Smooth muscle cell (in vitro differentiated cells): Measurements from ENCODE around the gene SCIMP. TPM values are rescaled to one million over a fixed set of nuclear protein-coding genes. Genes with fewer than 3 reads are reported as not detected.

Experiments used
- DNase-seq: peaks from one replicate; lab custom pipeline; 2025; ENCODE audit not compliant: unreplicated experiment; lab: John Stamatoyannopoulos, UW
- H2AFZ ChIP-seq: fragments of 200-600 bp; sonication (generic); 2 replicates; pipeline ENCODE4 v1.6.0; 2016; ENCODE audit warnings: antibody characterized with exemption, low read depth, mild to moderate bottlenecking
- H3F3A ChIP-seq: fragments of 200-600 bp; sonication (generic); 2 replicates; pipeline ENCODE4 v1.6.0; 2017; ENCODE audit warnings: antibody characterized with exemption, low read depth
- H3K27ac ChIP-seq: fragments of 200-600 bp; sonication (generic); 2 replicates; pipeline ENCODE4 v1.5.1; 2016; ENCODE audit warnings: low read depth, mild to moderate bottlenecking
- H3K27me3 ChIP-seq: fragments of 200-600 bp; sonication (generic); 2 replicates; pipeline ENCODE4 v1.6.1; 2016; ENCODE audit warnings: low read depth, mild to moderate bottlenecking
- H3K36me3 ChIP-seq: fragments of 200-600 bp; sonication (generic); 2 replicates; pipeline ENCODE4 v1.5.1; 2016; ENCODE audit warnings: low read depth
- H3K4me1 ChIP-seq: fragments of 200-600 bp; sonication (generic); 2 replicates; pipeline ENCODE4 v1.5.1; 2016; ENCODE audit warnings: low read depth
- H3K4me2 ChIP-seq: fragments of 200-600 bp; sonication (generic); 2 replicates; pipeline ENCODE4 v1.6.0; 2016; ENCODE audit warnings: mild to moderate bottlenecking
- H3K4me3 ChIP-seq: fragments of 200-600 bp; sonication (generic); 2 replicates; pipeline ENCODE4 v1.5.1; 2016; ENCODE audit warnings: mild to moderate bottlenecking
- H3K79me2 ChIP-seq: fragments of 200-600 bp; sonication (generic); 2 replicates; pipeline ENCODE4 v1.6.0; 2016; ENCODE audit warnings: low read depth, mild to moderate bottlenecking
- H3K9ac ChIP-seq: fragments of 200-600 bp; sonication (generic); 2 replicates; pipeline ENCODE4 v1.6.0; 2016; ENCODE audit warnings: low read depth
- H3K9me3 ChIP-seq: fragments of 200-600 bp; sonication (generic); replicated peaks from 2 replicates; pipeline ENCODE4 v1.5.1; 2016; ENCODE audit warnings: low read depth
- H4K20me1 ChIP-seq: fragments of 200-600 bp; sonication (generic); 2 replicates; pipeline ENCODE4 v1.6.0; 2016; ENCODE audit warnings: low read depth
- CTCF ChIP-seq: fragments of 200-600 bp; sonication (generic); IDR thresholded peaks from 2 replicates; pipeline ENCODE4 v1.5.1; 2017; ENCODE audit warnings: borderline replicate concordance, mild to moderate bottlenecking, antibody characterized with exemption; ENCODE audit not compliant: insufficient read depth, poor library complexity, severe bottlenecking
- WGBS: methylation state at CpG from one replicate; pipeline ENCODE4 v1.1.7; 2016; ENCODE audit warnings: low lambda C conversion rate; 5-methylcytosine and 5-hydroxymethylcytosine counted together
- polyA plus RNA-seq: library from polyadenylated mRNA; unstranded; fragments of >200 nt; fragmentation: Nextera tagmentation; extraction: Ambion mirVana; gene quantifications from 2 replicates; pipeline ENCODE4 v1.2.1, GENCODE V29; 2016
- total RNA-seq: library from RNA; depleted of rRNA; stranded (reverse); fragments of >200 nt; gene quantifications from 2 replicates; pipeline ENCODE4 v1.2.3, GENCODE V29; 2014

The SCIMP gene
- total and polyA plus RNA-seq, 2 experiments from 2014 or later = 0.07 TPM; not detected in 1

GRCh38 chr17:5210091-5210490, 24.6 kb downstream of the SCIMP start:
- Histone ChIP-seq H3K4me2 (no peak overlapping the region), H3K27me3 (no peaks in the 10 kb centered on the region), H2AFZ (no peak overlapping the region), H3K79me2 (no peaks in the 10 kb centered on the region), H3K27ac (no peak overlapping the region), H3F3A (no peaks in the 10 kb centered on the region), H3K9ac (no peak overlapping the region), H4K20me1 (no peaks in the 10 kb centered on the region), H3K4me1 (no peaks in the 10 kb centered on the region), H3K4me3 (no peak overlapping the region), H3K9me3 (no peaks in the 10 kb centered on the region), H3K36me3 (no peaks in the 10 kb centered on the region)
- 87% methylated on average over 5 of the region's 5 CpGs for WGBS
- no peak for DNase-seq
- TF ChIP-seq CTCF = no peak

GRCh38 chr17:5209396-5209795, 25.3 kb downstream of the SCIMP start:
- WGBS = 83% methylated on average over 3 of the region's 3 CpGs
- H3K27ac ChIP-seq = no peak overlapping the region

GRCh38 chr17:5203908-5204294, 30.8 kb downstream of the SCIMP start:
- no peaks in the 10 kb centered on the region for H3K27me3 ChIP-seq
- H3K36me3 ChIP-seq = no peaks in the 10 kb centered on the region
- H3K4me1 ChIP-seq = no peaks in the 10 kb centered on the region
- DNase-seq = no peak
- no peaks in the 10 kb centered on the region for H3K9me3 ChIP-seq
- no peaks in the 10 kb centered on the region for H3F3A ChIP-seq
- WGBS = 96% methylated on average over 1 of the region's 1 CpG
- no peaks in the 10 kb centered on the region for H3K79me2 ChIP-seq
- no peak overlapping the region for H3K4me2 ChIP-seq
- H3K4me3 ChIP-seq = no peak overlapping the region
- no peak for TF ChIP-seq CTCF
- H3K9ac ChIP-seq = no peak overlapping the region
- no peak overlapping the region for H3K27ac ChIP-seq
- no peaks in the 10 kb centered on the region for H4K20me1 ChIP-seq
- no peak overlapping the region for H2AFZ ChIP-seq

More at GRCh38 chr17:5209396-5209795, 25.3 kb downstream of the SCIMP start:
- no peaks in the 10 kb centered on the region for H3K9me3 ChIP-seq
- no peak overlapping the region for H3K4me3 ChIP-seq
- H3K79me2 ChIP-seq = no peaks in the 10 kb centered on the region
- H3K27me3 ChIP-seq = no peaks in the 10 kb centered on the region
- no peaks in the 10 kb centered on the region for H3K4me1 ChIP-seq
- no peak overlapping the region for H2AFZ ChIP-seq
- no peaks in the 10 kb centered on the region for H4K20me1 ChIP-seq
- no peak overlapping the region for H3K4me2 ChIP-seq
- H3F3A ChIP-seq = no peaks in the 10 kb centered on the region
- no peak for DNase-seq
- no peak for TF ChIP-seq CTCF
- H3K9ac ChIP-seq = no peak overlapping the region
- H3K36me3 ChIP-seq = no peaks in the 10 kb centered on the region

GRCh38 chr17:5203178-5203907, 31.3 kb downstream of the SCIMP start:
- Histone ChIP-seq H3K79me2 (no peaks in the 10 kb centered on the region), H3K27me3 (no peaks in the 10 kb centered on the region), H3K4me2 (no peak overlapping the region), H3K36me3 (no peaks in the 10 kb centered on the region), H3K9me3 (no peaks in the 10 kb centered on the region), H3K4me1 (no peaks in the 10 kb centered on the region), H2AFZ (no peak overlapping the region), H3K9ac (no peak overlapping the region), H3K4me3 (no peak overlapping the region), H3K27ac (no peak overlapping the region), H4K20me1 (no peaks in the 10 kb centered on the region), H3F3A (no peaks in the 10 kb centered on the region)
- 95% methylated on average over 14 of the region's 14 CpGs for WGBS
- DNase-seq = no peak
- TF ChIP-seq CTCF = no peak
